ENCODE results near the gene YARS1. TPM values are rescaled to one million over a fixed set of nuclear protein-coding genes. Genes with fewer than 3 reads are reported as not detected.

Gene YARS1
- polyA plus RNA-seq, 3 donors = 38.1 to 42.7 (median 39.8) TPM

- no peak for TF ChIP-seq CTCF (IDR thresholded peaks at IDR 0.05)
- no peaks in the 10 kb centered on the region for H3K79me2 ChIP-seq (ENCODE audit: insufficient read depth, low read length)
- no peak overlapping the region for H3K9ac ChIP-seq (ENCODE audit: insufficient read depth, low read length, poor library complexity, severe bottlenecking)
- no peaks in the 10 kb centered on the region for H4K20me1 ChIP-seq (ENCODE audit: insufficient read depth, low read length)
- DNase-seq = no peak
- no peaks in the 10 kb centered on the region for H3K9me3 ChIP-seq (replicated peaks in 1 of 2; ENCODE audit: control insufficient read depth in 1 of 2, insufficient read depth in 1 of 2, low read length in 2 of 2)
- peaks cover 19 to 24% of the 10 kb centered on the region in 2 donors for H3K4me1 ChIP-seq (ENCODE audit: control insufficient read depth in 1 of 2, insufficient read depth in 2 of 2, low read length in 2 of 2)
- WGBS (ENCODE audit: insufficient coverage) = 0% methylated on average over 2 of the region's 4 CpGs
- Mint-ChIP-seq H3K4me1 (peaks cover 16% of the 10 kb centered on the region), H3K36me3 (peaks cover 0 to 4% of the 10 kb centered on the region in 2 donors), H3K9me3 (peaks cover 0 to 3% (median 0%) of the 10 kb centered on the region in 7 donors), H3K27ac (no peak overlapping the region), H3K4me3 (peak overlapping the region; percentile 85 to 89), H3K27me3 (ENCODE audit: low read depth in 3 of 3) (peaks cover 2 to 16% (median 15%) of the 10 kb centered on the region in 3 donors)
- no peaks in the 10 kb centered on the region for H3K36me3 ChIP-seq (replicated peaks in 1 of 2; ENCODE audit: control insufficient read depth in 1 of 2, insufficient read depth in 2 of 2, low read length in 2 of 2)
- H3K4me3 ChIP-seq (replicated peaks in 1 of 3; ENCODE audit: low read depth in 2 of 3, low read length in 3 of 3) = peak overlapping the region in 2 of 3 experiments; percentile 55 to 77
- peaks cover 0 to 7% of the 10 kb centered on the region in 2 donors for H3K27me3 ChIP-seq (ENCODE audit: control insufficient read depth in 2 of 2, insufficient read depth in 2 of 2, low read length in 2 of 2)
- intact Hi-C loops (cut with micrococcal nuclease) = no loop called here
- H2AFZ ChIP-seq (ENCODE audit: insufficient read depth, low read depth, low read length, poor library complexity, severe bottlenecking) = peak overlapping the region; percentile 86
- peak overlapping the region; percentile 91 for H3K4me2 ChIP-seq (replicated peaks; ENCODE audit: extremely low read depth, low read length, poor library complexity, severe bottlenecking)
- H3K27ac ChIP-seq (ENCODE audit: low read depth in 1 of 2, low read length in 2 of 2) = no peak overlapping the region
Measured at GRCh38 chr1:32742956-32743355, 74.2 kb downstream of the YARS1 start.

GRCh38 chr1:32742199-32742947 lies 74.8 kb downstream of the YARS1 start:
- Histone ChIP-seq H3K79me2 (ENCODE audit: insufficient read depth, low read length) (no peaks in the 10 kb centered on the region), H3K27ac (ENCODE audit: low read depth in 1 of 2, low read length in 2 of 2) (no peak overlapping the region), H3K27me3 (ENCODE audit: control insufficient read depth in 2 of 2, insufficient read depth in 2 of 2, low read length in 2 of 2) (peaks cover 0 to 7% of the 10 kb centered on the region in 2 donors), H4K20me1 (ENCODE audit: insufficient read depth, low read length) (no peaks in the 10 kb centered on the region), H3K4me2 (replicated peaks; ENCODE audit: extremely low read depth, low read length, poor library complexity, severe bottlenecking) (peak overlapping the region; percentile 91), H2AFZ (ENCODE audit: insufficient read depth, low read depth, low read length, poor library complexity, severe bottlenecking) (peak overlapping the region; percentile 86), H3K36me3 (replicated peaks in 1 of 2; ENCODE audit: control insufficient read depth in 1 of 2, insufficient read depth in 2 of 2, low read length in 2 of 2) (no peaks in the 10 kb centered on the region), H3K9ac (ENCODE audit: insufficient read depth, low read length, poor library complexity, severe bottlenecking) (peak overlapping the region; percentile 64), H3K9me3 (replicated peaks in 1 of 2; ENCODE audit: control insufficient read depth in 1 of 2, insufficient read depth in 1 of 2, low read length in 2 of 2) (no peaks in the 10 kb centered on the region), H3K4me1 (ENCODE audit: control insufficient read depth in 1 of 2, insufficient read depth in 2 of 2, low read length in 2 of 2) (peaks cover 19 to 24% of the 10 kb centered on the region in 2 donors), H3K4me3 (replicated peaks in 1 of 3; ENCODE audit: low read depth in 2 of 3, low read length in 3 of 3) (peak overlapping the region; percentile 55 to 77 (median 59))
- peak in 1 of 3 donors; percentile 22 for DNase-seq
- H3K4me1 Mint-ChIP-seq = peaks cover 16% of the 10 kb centered on the region
- H3K36me3 Mint-ChIP-seq = peaks cover 0 to 4% of the 10 kb centered on the region in 2 donors
- H3K27me3 Mint-ChIP-seq (ENCODE audit: low read depth in 3 of 3) = peaks cover 2 to 16% (median 15%) of the 10 kb centered on the region in 3 donors
- TF ChIP-seq CTCF (IDR thresholded peaks at IDR 0.05) = no peak
- intact Hi-C loops (cut with micrococcal nuclease) = no loop called here
- 5% methylated on average over 19 of the region's 28 CpGs for WGBS (ENCODE audit: insufficient coverage)
- peak overlapping the region; percentile 85 to 89 for H3K4me3 Mint-ChIP-seq
- H3K27ac Mint-ChIP-seq = peak overlapping the region in 1 of 7 donors; percentile 75
- H3K9me3 Mint-ChIP-seq = peaks cover 0 to 3% (median 0%) of the 10 kb centered on the region in 7 donors

Measured in CD14-positive monocyte (primary cell).